ENCODE data around the gene HELT.

DNA sequence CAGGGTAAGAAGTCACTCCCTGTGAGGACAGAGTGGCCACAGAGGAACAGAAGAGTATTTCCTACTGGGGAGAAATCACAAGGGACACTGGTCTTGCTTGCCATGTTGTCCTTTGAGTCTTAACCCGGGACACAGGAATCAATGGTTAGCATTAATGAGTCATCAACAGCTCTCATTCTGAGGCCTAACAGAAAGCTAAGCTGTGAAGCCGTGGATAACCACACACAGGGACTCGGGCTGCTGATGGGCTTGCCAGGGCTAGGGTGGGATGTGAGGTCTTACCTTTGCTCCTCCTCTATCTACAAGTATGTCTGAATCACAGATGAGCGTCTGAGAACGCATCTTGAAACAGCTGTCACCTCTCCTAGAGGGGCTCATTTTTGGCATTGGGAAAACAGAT lies 22.2 kb downstream of the HELT start:
- TF ChIP-seq, protein P1, sequence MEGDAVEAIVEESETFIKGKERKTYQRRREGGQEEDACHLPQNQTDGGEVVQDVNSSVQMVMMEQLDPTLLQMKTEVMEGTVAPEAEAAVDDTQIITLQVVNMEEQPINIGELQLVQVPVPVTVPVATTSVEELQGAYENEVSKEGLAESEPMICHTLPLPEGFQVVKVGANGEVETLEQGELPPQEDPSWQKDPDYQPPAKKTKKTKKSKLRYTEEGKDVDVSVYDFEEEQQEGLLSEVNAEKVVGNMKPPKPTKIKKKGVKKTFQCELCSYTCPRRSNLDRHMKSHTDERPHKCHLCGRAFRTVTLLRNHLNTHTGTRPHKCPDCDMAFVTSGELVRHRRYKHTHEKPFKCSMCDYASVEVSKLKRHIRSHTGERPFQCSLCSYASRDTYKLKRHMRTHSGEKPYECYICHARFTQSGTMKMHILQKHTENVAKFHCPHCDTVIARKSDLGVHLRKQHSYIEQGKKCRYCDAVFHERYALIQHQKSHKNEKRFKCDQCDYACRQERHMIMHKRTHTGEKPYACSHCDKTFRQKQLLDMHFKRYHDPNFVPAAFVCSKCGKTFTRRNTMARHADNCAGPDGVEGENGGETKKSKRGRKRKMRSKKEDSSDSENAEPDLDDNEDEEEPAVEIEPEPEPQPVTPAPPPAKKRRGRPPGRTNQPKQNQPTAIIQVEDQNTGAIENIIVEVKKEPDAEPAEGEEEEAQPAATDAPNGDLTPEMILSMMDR (IDR thresholded peaks at IDR 0.05), result no peak
- no peak for TF ChIP-seq POLR2A (IDR thresholded peaks at IDR 0.05)
